ENCODE data around the gene SLC22A5. TPM values are rescaled to one million over a fixed set of nuclear protein-coding genes. Genes with fewer than 3 reads are reported as not detected.
"Not testable (repeated sequence)": the region's sequence is repeated elsewhere in the genome, so short reads cannot be mapped to it uniquely, and the experiment has no call there.

SLC22A5 gene
- total and polyA plus RNA-seq, 2 donors, result 6.4 to 9.3 TPM

DNA sequence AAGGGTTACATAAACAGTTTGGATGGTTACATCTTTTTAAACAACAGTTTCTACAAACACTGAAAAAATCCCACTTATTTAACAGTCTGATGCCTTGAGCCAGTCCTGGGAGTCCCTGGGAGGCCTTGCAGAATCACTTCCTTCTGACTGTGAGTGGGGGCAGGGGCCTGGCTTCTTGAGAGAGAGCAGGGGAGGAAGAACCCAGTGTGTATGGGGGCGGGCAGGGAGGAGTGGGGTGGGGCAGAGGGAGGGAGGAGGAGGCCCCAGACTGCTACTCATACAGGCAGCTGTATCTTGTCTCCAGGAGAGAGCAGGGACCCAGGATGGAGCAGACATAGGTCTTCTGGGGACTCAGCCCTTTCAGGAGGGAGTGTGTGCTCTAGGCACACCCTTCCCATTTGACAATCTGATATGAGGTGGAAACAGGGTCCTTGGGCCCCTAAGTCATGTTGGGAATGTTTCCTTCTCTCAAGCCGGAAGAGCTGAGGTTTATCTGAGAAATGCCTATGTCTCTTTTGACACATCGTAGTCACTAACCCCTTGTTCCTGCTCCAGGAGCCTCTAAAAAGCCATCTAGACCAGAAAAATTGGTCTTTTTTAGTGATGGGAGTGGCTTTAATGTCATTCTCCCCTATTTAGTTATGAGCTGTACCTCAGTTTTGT lies 68.2 kb downstream of the SLC22A5 start:
- H3K4me1 ChIP-seq (ENCODE audit: insufficient read depth), result no peaks in the 10 kb centered on the region

DNA sequence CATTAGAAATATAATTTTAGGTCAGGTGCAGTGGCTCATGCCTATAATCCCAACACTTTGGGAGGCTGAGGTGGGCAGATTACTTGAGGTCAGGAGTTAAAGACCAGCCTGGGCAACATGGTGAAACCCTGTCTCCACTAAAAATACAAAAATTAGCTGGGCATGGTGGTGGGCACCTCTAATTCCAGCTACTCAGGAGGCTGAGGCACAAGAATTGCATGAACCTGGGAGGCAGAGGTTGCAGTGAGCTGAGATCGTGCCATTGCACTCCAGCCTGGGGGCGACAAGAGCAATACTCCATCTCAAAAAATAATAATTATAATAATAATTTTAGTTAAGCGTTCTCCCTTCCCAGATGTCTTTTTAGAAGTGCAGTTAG lies 68.7 kb downstream of the SLC22A5 start:
- H3K36me3 ChIP-seq (ENCODE audit: insufficient read depth); H3K4me1 ChIP-seq (ENCODE audit: insufficient read depth); H3K4me3 ChIP-seq (ENCODE audit: low read depth, low read length); DNase-seq (ENCODE audit: extremely low spot score): not testable (repeated sequence)
- WGBS, result 96% methylated on average over 3 of the region's 3 CpGs
- peak overlapping the region; percentile 82 for H3K27ac ChIP-seq (ENCODE audit: low read depth)

More for the DNA sequence above, 68.2 kb downstream of the SLC22A5 start:
- 26% methylated on average over 3 of the region's 3 CpGs for WGBS
- DNase-seq (ENCODE audit: extremely low spot score), result peak; percentile 47
- H3K27ac ChIP-seq (ENCODE audit: low read depth), result peak overlapping the region; percentile 82
- H3K36me3 ChIP-seq (ENCODE audit: insufficient read depth), result no peaks in the 10 kb centered on the region
- H3K4me3 ChIP-seq (ENCODE audit: low read depth, low read length), result no peak overlapping the region

DNA sequence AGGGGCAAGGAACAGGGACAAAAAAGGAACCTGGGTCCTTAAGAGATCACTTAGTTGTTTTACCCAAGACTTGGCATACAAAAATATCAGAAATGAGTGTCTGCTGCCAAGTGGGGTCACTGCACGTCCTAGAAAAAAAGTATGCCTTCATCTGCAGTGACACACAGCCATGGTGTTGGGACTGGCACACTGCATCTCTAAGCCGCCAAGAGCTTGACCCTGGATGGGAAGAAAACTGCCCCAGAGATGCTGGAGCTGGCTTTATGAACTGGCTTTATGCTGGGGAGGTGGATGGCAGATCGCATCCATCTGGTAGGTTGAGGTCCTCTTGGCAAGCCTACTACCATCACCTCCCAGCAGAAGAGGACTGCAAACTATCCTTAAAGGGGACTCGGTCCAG lies 69.4 kb downstream of the SLC22A5 start:
- Histone ChIP-seq H3K27ac (ENCODE audit: low read depth) (peak overlapping the region; percentile 59), H3K4me3 (ENCODE audit: low read depth, low read length) (no peak overlapping the region), H3K4me1 (ENCODE audit: insufficient read depth) (no peaks in the 10 kb centered on the region), H3K36me3 (ENCODE audit: insufficient read depth) (no peaks in the 10 kb centered on the region)
- no peak for DNase-seq (ENCODE audit: extremely low spot score)
- 56% methylated on average over 4 of the region's 4 CpGs for WGBS

DNA sequence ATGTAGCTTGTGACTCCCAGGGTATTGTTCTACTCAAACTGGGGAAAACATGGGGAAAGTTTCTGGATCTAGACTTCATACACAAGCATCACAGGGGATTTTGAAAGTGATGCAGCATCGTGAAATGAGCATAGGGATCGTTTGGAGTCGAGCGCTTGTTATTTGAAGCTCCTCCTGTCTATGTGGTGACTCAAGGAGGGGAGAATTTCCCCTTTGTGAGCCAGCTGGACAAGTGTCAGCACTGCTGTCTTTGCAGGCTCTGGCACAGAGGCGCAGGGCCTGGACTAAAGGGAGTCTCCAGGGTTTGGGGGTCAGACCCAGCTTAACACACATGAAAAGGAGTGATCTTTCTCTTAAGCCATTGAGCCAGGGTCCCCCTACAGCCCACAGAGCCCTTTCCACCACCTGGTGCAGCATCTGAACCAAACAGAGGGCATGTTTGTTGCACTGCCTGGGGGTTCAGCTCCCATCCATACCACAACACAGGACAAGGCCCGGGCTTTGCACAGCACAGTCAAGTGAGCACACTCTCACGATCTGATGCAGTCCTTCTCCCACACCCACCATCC lies 70.1 kb downstream of the SLC22A5 start:
- no peak overlapping the region for H3K27ac ChIP-seq (ENCODE audit: low read depth)
- no peaks in the 10 kb centered on the region for H3K36me3 ChIP-seq (ENCODE audit: insufficient read depth)
- DNase-seq (ENCODE audit: extremely low spot score), result peak; percentile 50
- H3K4me1 ChIP-seq (ENCODE audit: insufficient read depth), result no peaks in the 10 kb centered on the region
- no peak overlapping the region for H3K4me3 ChIP-seq (ENCODE audit: low read depth, low read length)
- WGBS, result 17% methylated on average over 7 of the region's 7 CpGs

GRCh38 chr5:132444061-132444460 lies 74.6 kb downstream of the SLC22A5 start:
- Histone ChIP-seq H3K4me1 (ENCODE audit: insufficient read depth) (peaks cover 3% of the 10 kb centered on the region), H3K4me3 (ENCODE audit: low read depth, low read length) (no peak overlapping the region), H3K27ac (ENCODE audit: low read depth) (no peak overlapping the region), H3K36me3 (ENCODE audit: insufficient read depth) (no peaks in the 10 kb centered on the region)
- DNase-seq (ENCODE audit: extremely low spot score), result no peak
- 90% methylated on average over 7 of the region's 7 CpGs for WGBS

Small RNA genes within 50 kb of the gene (small RNA-seq; reads per million reads assigned to genes)
- gene MIR3936, result not detected

Other genes starting within 250 kb of the SLC22A5 start
- gene P4HA2, start 141.9 kb upstream of the SLC22A5 start, total RNA-seq, result 102 TPM
- 44.2 TPM for gene P4HA2, start 141.9 kb upstream of the SLC22A5 start, polyA plus RNA-seq
- 17.4 TPM for gene PDLIM4, start 112.0 kb upstream of the SLC22A5 start, total RNA-seq
- 114 TPM for gene PDLIM4, start 112.0 kb upstream of the SLC22A5 start, polyA plus RNA-seq
- gene SLC22A4, start 75.3 kb upstream of the SLC22A5 start, total RNA-seq, result 2.2 TPM
- 1.5 TPM for gene SLC22A4, start 75.3 kb upstream of the SLC22A5 start, polyA plus RNA-seq
- 16.4 TPM for gene IRF1, start 121.1 kb downstream of the SLC22A5 start, total RNA-seq
- 26.0 TPM for gene IRF1, start 121.1 kb downstream of the SLC22A5 start, polyA plus RNA-seq
- not detected for gene IL5, start 173.8 kb downstream of the SLC22A5 start, total RNA-seq
- not detected for gene IL5, start 173.8 kb downstream of the SLC22A5 start, polyA plus RNA-seq
- gene RAD50, start 187.3 kb downstream of the SLC22A5 start, total RNA-seq, result 75.0 TPM
- gene RAD50, start 187.3 kb downstream of the SLC22A5 start, polyA plus RNA-seq, result 13.4 TPM

All from urinary bladder (tissue), 4 donors.